HL-60 (cell line): ENCODE measurements around the gene TMEM184B.
A peak's percentile ranks its signal among the peaks of the same experiment; 100 is the strongest.

Source experiments
- DNase-seq, 2 experiments: peaks; one replicate each; pipeline ENCODE4 v3.0.0-alpha.2; 2010 to 2020; ENCODE audit warnings: low read depth in 1 of 2, low spot score in 1 of 2
- H3K27ac ChIP-seq: fragments of 250-450 bp; sonication (Bioruptor Pico); replicated peaks from 2 replicates; pipeline ENCODE4 v1.5.1; 2020; ENCODE audit warnings: mild to moderate bottlenecking, moderate library complexity
- H3K27me3 ChIP-seq: fragments of 250-450 bp; sonication (Bioruptor Pico); 2 replicates; pipeline ENCODE4 v1.5.1; 2021; ENCODE audit warnings: mild to moderate bottlenecking, moderate library complexity; ENCODE audit not compliant: insufficient read depth, poor library complexity, severe bottlenecking
- H3K4me3 ChIP-seq: replicated peaks from 2 replicates; pipeline ENCODE4 v1.5.1; 2011; ENCODE audit warnings: mild to moderate bottlenecking, control low read depth, low read length; ENCODE audit not compliant: insufficient read depth
- CTCF ChIP-seq: IDR thresholded peaks from one replicate; pipeline ENCODE4 v1.5.1; 2011; ENCODE audit warnings: low read length, control low read depth, inconsistent platforms; ENCODE audit not compliant: insufficient read depth
- GABPA ChIP-seq: IDR thresholded peaks from 2 replicates; pipeline ENCODE4 v1.6.1; 2012; ENCODE audit warnings: low read depth
- POLR2AphosphoS5 ChIP-seq: IDR thresholded peaks from 2 replicates; pipeline ENCODE4 v1.6.1; 2012; ENCODE audit warnings: low read depth
- SPI1 ChIP-seq: IDR thresholded peaks from 2 replicates; pipeline ENCODE4 v1.6.1; 2012; ENCODE audit warnings: low read depth, mild to moderate bottlenecking, borderline replicate concordance
- TF ChIP-seq, protein P1 (sequence below): IDR thresholded peaks from 2 replicates; pipeline ENCODE4 v1.6.1; 2012; ENCODE audit warnings: low read depth; ENCODE audit not compliant: insufficient replicate concordance

The TMEM184B gene

GRCh38 chr22:38196791-38197419 lies 75.9 kb downstream of the TMEM184B start:
- no peak for TF ChIP-seq CTCF
- H3K27ac ChIP-seq = no peak overlapping the region
- no peak overlapping the region for H3K4me3 ChIP-seq
- no peaks in the 10 kb centered on the region for H3K27me3 ChIP-seq
- no peak for DNase-seq

- Histone ChIP-seq H3K27ac (no peak overlapping the region), H3K4me3 (no peak overlapping the region), H3K27me3 (no peaks in the 10 kb centered on the region)
- no peak for TF ChIP-seq SPI1
- no peak for TF ChIP-seq CTCF
- TF ChIP-seq, protein P1, sequence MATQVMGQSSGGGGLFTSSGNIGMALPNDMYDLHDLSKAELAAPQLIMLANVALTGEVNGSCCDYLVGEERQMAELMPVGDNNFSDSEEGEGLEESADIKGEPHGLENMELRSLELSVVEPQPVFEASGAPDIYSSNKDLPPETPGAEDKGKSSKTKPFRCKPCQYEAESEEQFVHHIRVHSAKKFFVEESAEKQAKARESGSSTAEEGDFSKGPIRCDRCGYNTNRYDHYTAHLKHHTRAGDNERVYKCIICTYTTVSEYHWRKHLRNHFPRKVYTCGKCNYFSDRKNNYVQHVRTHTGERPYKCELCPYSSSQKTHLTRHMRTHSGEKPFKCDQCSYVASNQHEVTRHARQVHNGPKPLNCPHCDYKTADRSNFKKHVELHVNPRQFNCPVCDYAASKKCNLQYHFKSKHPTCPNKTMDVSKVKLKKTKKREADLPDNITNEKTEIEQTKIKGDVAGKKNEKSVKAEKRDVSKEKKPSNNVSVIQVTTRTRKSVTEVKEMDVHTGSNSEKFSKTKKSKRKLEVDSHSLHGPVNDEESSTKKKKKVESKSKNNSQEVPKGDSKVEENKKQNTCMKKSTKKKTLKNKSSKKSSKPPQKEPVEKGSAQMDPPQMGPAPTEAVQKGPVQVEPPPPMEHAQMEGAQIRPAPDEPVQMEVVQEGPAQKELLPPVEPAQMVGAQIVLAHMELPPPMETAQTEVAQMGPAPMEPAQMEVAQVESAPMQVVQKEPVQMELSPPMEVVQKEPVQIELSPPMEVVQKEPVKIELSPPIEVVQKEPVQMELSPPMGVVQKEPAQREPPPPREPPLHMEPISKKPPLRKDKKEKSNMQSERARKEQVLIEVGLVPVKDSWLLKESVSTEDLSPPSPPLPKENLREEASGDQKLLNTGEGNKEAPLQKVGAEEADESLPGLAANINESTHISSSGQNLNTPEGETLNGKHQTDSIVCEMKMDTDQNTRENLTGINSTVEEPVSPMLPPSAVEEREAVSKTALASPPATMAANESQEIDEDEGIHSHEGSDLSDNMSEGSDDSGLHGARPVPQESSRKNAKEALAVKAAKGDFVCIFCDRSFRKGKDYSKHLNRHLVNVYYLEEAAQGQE = no peak
- DNase-seq = peak in 1 of 2 experiments; percentile 53
Measured at GRCh38 chr22:38193580-38193979, 79.2 kb downstream of the TMEM184B start.

DNA sequence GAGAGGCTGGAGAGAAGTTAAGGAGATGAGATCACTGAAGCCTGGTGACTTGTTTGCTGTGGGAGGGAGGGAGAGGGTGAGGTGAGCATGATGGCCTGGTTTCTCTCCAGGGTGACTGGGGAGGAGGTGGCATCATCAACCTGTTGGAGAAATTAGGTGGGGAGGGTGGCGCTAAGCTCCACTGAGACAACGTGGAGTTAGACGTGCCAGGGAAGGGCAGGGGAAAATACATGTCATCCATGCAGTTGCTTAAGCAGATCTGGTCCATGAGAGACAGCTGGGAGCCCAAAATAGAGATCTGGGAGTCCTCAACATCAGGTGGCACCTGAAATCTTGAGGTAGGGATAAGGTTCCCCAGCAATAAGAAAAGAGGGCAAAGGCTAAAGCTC lies 80.3 kb downstream of the TMEM184B start:
- TF ChIP-seq SPI1 = no peak
- TF ChIP-seq POLR2AphosphoS5 = no peak
- no peak for TF ChIP-seq CTCF
- TF ChIP-seq, protein P1 = no peak
- no peak for TF ChIP-seq GABPA
- Histone ChIP-seq H3K27ac (no peak overlapping the region), H3K4me3 (no peak overlapping the region), H3K27me3 (no peaks in the 10 kb centered on the region)
- no peak for DNase-seq

DNA sequence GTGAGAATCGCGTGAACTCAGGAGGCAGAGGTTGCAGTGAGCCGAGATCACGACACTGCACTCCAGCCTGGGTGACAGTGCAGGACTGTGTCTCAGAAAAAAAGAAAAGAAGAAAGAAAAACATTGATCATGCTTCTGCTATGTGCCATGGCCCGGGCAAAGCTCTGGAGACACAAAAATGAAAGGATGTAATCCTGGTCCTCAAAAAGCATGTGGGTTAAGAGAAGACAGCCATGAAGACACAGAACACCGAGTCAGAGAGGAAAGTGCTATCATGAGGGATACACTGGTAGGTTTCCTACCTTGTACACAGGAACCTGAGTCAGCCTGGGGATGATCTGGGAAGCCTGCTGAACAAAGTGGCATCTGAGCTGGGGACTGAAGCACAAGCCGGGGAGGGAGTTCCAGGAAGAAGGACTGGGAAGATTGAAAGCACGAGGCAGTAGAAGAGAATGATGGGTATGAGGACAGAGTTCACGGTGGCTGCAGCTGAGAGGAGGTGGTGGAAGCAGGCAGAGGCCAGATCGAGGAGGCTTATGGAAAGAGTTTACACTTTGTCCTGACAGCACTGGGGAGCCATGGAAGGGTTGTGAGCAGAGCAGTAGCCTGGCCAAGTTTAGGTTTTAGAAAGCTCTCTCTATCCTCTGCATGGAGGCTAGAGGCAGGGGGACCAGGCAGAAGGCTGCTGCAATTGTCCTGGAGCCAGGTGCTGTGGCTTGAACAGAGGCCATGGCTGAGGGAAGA lies 80.9 kb downstream of the TMEM184B start:
- Histone ChIP-seq H3K4me3 (no peak overlapping the region), H3K27ac (no peak overlapping the region), H3K27me3 (no peaks in the 10 kb centered on the region)
- TF ChIP-seq, protein P1 = no peak
- TF ChIP-seq GABPA (no peak), POLR2AphosphoS5 (no peak), CTCF (no peak), SPI1 (no peak)
- DNase-seq = no peak
